Frontal cortex (tissue), 4 donors: ENCODE data around the gene FIBCD1. TPM values are rescaled to one million over a fixed set of nuclear protein-coding genes. Genes with fewer than 3 reads are reported as not detected.
"Not testable (repeated sequence)": the region's sequence is repeated elsewhere in the genome, so short reads cannot be mapped to it uniquely, and the experiment has no call there.

Experiments
- DNase-seq, 2 donors: peaks; one replicate each; pipeline ENCODE4 v3.0.0; 2012; ENCODE audit warnings: low spot score in 2 of 2
- FAIRE-seq: peaks from 2 replicates; lab custom pipeline; 2012; peaks lifted over from hg19 to GRCh38; lab: Jason Lieb, UNC
- total RNA-seq: library from RNA; depleted of rRNA; stranded (reverse); fragments of >200 nt; gene quantifications from one replicate; pipeline ENCODE4 v1.2.3, GENCODE V29; 2014
- donor health status: control.
- donor health status: control.
- donor health status: control.

FIBCD1 gene
- total RNA-seq, 1 donor from 2014 or later, result 0.82 TPM

DNA sequence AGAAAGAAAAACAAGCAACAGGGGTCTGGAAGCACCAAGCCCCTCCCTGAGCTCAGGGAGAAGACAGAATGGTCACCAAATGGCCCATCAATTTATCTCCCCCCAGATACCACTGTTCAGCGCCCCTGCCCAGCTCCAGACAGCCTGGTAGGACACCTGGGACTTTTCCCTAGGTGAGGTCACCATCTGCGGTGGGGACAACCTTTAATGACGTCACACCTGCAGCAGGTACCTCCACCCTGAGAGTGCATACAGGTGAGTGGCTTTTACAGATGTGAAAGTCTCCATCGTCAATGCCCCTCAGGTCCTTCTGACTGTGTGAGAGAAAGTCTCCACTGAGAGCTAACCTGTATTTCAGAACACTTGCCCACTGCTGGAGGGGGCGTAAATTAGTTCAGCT, 35.6 kb upstream of the FIBCD1 start:
- DNase-seq, result no peak
- FAIRE-seq, result no peak

- DNase-seq (no peak), FAIRE-seq (no peak)
These were observed 34.7 kb upstream of the FIBCD1 start for GRCh38 chr9:130973686-130974281.

DNA sequence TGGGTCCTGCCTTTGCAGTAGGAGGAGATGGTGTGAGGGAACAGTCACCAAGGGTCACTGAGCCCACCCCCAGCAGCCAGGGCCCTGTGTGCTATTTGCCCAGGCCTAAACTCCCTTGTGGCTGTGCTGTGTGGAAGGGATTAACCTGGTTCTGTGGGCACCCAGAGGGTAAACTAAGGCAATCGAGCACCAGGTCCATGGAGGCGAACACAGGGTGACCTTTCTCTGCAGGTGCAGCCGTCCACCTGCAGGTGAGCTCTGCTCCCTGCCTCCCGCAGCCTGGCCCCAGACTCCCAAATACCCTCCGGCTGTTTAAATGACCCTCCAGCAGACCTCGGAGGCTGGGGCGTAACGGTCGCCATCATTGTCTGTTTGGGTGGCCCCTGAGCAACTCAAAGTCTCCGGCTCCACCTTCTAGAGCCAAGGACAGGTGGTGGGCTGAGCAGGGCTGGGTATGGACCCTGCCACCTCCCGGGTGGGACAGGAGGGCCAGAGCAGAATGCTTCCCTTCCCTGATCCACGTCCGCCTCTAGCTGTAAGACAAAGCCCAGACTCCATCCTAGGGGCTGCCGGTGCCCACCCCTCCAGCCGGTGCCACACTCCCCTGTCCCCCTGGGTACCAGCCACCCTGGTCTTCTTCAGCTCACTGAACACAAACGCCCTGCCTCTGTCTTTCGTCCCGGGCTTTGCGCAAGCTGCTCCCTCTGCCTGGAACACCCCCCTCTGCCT, 34.1 kb upstream of the FIBCD1 start:
- FAIRE-seq, result no peak
- no peak for DNase-seq

GRCh38 chr9:130972277-130972956, 33.4 kb upstream of the FIBCD1 start:
- DNase-seq (no peak), FAIRE-seq (no peak)

DNA sequence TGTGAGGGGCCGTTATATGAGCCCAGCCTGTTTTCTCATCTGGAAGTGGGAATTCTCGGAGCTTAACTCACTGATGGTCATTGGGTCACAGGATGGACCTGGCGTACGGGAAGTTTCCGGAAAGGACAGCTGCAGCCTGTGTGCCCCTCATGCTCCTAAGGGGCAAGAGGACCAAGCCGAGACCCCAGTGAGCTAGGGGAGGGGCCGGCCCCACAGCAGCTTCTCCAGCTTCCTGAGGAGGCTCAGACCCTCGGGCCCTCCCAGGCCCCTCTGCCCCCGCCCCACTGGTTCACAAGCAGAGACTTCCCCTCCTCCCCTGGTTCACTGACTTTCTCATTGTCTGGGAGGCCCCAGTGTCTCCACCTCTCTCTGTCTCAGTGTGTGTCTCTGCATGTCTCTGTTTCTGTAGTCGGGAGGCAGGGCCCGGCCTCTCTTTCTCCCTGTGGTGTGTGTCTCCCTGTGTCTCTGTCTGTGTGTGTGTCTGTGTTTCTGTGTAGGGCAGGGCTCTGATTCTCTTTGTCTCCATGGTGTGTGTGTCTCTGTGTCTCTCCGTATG, 32.3 kb upstream of the FIBCD1 start:
- FAIRE-seq (no peak), DNase-seq (no peak)

DNA sequence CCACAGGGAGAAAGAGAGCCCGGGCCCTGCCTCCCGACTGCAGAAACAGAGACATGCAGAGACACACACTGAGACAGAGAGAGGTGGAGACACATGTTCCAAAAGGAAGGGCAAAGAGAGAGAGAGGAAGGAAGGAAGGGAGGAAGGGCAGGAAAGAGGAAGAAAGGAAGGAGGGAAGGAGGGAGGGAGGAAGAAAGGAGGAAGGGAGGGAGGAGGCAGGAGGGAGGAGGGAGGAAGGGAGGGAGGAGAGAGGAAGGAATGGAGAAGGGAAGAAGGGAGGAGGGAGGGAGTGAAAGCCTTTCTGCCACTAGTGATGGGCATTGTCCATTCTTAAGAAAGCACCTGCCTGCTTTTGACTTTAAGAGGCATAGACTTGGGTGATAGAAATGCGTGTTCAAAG, 31.8 kb upstream of the FIBCD1 start:
- no peak for FAIRE-seq
- no peak for DNase-seq

GRCh38 chr9:130970052-130970451, 31.0 kb upstream of the FIBCD1 start:
- FAIRE-seq, result no peak
- DNase-seq, result no peak

DNA sequence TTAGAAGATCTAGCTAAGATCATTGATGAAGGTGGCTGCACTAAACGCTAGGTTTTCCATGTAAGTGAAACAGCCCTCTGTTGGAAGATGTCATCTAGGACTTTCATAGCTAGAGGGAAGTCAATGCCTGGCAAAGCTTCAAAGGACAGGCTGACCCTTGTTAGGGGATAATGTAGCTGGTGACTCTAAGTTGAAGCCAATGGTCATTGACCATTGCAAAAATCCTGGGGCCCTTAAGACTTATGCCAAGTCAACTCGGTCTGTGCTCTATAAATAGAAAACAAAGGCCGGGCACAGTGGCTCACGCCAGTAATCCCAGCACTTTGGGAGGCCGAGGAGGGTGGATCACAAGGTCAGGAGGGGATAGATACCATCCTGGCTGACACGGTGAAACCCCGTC, 26.6 kb upstream of the FIBCD1 start:
- no peak for FAIRE-seq
- DNase-seq, result no peak

GRCh38 chr9:130963916-130964315, 24.9 kb upstream of the FIBCD1 start:
- DNase-seq (no peak), FAIRE-seq (no peak)

- DNase-seq (no peak), FAIRE-seq (no peak)
These were observed 24.4 kb upstream of the FIBCD1 start for GRCh38 chr9:130963337-130963908.

- FAIRE-seq (no peak), DNase-seq (no peak)
These were observed 23.6 kb upstream of the FIBCD1 start for GRCh38 chr9:130962418-130963316.

- DNase-seq (no peak), FAIRE-seq (no peak)
These were observed 22.7 kb upstream of the FIBCD1 start for GRCh38 chr9:130961511-130962300.

DNA sequence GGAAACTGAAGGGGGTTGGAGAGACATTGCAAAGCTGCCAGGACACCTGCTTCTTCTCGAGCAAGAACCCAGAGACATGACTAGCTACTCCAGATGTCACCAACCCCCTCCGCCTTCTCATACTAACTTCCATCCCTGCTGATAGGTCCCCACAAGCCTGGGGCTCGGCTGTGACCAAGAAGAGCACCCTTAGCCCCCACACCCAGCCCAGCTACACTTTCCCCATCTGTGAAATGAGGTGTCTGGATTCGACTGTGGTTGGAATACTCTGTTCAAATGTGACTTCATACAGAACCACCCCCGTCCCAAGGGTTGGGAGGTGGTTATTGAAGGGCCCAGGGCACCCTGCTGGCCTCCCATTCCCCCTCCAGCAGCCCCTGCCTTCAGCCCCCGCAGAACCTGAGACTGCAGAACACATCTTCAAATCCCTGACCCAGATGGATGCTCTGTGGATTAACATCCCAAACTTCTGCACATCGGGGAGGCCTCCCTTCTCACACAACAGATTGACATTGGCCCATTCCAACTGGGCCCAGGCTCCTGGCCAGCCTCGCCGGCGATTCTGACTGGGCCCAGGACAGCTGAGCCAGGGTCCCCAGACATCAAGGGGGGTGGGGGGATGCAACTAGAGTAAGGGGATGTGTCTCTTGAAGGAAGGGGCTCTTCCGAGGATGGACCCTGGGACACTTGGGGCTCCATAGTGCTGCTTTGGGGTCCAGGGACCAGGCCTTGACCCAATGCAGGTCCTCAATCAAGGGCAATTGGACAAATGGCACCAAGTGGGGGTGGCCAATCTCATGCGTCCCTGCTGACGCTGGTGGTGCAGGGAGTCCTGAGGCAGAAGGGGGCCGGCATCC, 21.7 kb upstream of the FIBCD1 start:
- DNase-seq (no peak), FAIRE-seq (no peak)

DNA sequence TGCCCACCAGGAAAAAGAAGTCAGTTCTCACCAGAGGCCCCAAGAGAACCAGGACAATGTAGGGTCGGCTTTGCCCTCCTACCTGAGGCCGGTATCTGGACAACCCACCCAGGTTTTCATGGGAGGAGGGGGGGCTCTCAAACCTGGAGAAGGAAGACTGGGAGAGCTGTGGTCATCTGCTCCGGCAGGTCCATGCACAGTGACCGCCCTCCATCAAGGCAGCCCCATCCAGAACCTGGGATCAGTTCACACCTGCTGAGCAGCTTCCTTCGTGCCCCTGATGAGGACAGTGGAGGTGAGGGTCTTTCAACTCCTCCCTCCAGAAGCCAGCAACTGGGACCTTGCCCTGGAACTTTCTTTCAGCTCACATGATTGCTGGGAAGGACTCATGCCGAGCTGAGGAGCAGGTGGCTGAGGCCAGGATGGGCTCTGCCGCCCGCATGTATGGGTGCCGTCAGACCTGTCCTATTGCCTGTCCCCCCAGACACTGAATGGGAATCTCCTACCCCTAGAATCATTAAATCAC, 20.8 kb upstream of the FIBCD1 start:
- DNase-seq (no peak), FAIRE-seq (no peak)

- not testable (repeated sequence) for DNase-seq, FAIRE-seq
These were observed 19.5 kb upstream of the FIBCD1 start for GRCh38 chr9:130958564-130958963.

- DNase-seq, result no peak
- FAIRE-seq, result no peak
These were observed 18.6 kb upstream of the FIBCD1 start for GRCh38 chr9:130957451-130958203.
